22Rv1 (cell line): ENCODE results near the gene CIRBP.

ENCODE experiments used
- ZFX ChIP-seq: fragments of 450-650 bp; IDR thresholded peaks from 2 replicates; pipeline ENCODE4 v1.6.1; 2017; ENCODE audit warnings: antibody characterized with exemption, borderline replicate concordance
- TF ChIP-seq, protein P1 (sequence below): fragments of 450-650 bp; IDR thresholded peaks from 2 replicates; pipeline ENCODE4 v1.5.1; 2017; ENCODE audit warnings: mild to moderate bottlenecking

DNA sequence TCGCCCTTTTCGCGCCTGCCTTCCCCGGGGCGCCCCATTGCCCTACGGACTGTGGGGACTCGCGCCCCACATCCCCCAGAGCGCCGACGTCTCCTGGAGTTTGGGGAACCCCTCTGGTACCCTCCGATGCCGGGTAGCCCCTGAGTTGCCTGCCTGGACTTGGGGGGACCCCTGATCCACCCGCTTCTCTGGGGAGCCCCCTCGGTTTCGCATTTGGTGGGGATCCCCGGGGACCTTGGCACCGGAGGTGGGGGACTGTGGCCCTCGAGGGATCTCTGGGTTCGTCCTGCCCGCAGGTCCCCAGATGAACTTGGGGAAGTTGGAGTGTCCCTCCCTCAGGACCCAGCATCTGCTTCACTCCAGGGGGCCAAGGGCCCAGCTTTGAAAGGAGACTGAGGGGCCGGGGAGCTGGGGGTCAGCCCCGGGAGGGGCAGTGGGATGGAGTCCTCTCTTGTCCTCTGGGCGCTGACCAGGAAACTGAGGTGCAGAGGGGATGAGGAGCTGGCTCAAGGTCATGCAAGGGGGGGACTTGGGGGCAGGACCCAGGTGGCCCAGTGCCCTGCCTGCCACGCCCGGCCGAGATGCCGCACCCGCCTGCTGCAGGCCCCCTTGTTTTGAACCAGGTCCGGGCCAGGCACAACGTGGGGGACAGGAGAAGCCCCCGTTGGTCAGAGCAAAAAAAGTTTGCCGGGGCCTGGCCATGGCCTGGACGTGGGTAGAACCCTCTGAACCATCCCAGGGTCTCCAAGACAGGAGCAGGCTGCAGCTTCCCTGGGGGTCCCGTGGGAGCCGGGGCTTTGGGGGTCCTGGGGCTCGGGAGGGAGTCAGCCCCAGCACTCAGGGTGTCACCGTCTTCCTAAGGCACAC is 17.6 kb downstream of the CIRBP start:
- TF ChIP-seq, protein P1, sequence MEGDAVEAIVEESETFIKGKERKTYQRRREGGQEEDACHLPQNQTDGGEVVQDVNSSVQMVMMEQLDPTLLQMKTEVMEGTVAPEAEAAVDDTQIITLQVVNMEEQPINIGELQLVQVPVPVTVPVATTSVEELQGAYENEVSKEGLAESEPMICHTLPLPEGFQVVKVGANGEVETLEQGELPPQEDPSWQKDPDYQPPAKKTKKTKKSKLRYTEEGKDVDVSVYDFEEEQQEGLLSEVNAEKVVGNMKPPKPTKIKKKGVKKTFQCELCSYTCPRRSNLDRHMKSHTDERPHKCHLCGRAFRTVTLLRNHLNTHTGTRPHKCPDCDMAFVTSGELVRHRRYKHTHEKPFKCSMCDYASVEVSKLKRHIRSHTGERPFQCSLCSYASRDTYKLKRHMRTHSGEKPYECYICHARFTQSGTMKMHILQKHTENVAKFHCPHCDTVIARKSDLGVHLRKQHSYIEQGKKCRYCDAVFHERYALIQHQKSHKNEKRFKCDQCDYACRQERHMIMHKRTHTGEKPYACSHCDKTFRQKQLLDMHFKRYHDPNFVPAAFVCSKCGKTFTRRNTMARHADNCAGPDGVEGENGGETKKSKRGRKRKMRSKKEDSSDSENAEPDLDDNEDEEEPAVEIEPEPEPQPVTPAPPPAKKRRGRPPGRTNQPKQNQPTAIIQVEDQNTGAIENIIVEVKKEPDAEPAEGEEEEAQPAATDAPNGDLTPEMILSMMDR: no peak
- no peak for TF ChIP-seq ZFX
